Fibroblast of villous mesenchyme (primary cell): Measurements from ENCODE around the gene TBCE. TPM values are rescaled to one million over a fixed set of nuclear protein-coding genes. Genes with fewer than 3 reads are reported as not detected.
"Not testable (repeated sequence)": the region's sequence is repeated elsewhere in the genome, so short reads cannot be mapped to it uniquely, and the experiment has no call there.

Source experiments
- DNase-seq: peaks from one replicate; pipeline ENCODE4 v3.0.0-alpha.2; 2010; ENCODE audit warnings: low read depth
- H3K4me3 ChIP-seq: 2 replicates; pipeline ENCODE4 v1.5.1; 2011; ENCODE audit warnings: low read depth, mild to moderate bottlenecking, low read length
- total RNA-seq: library from RNA; depleted of rRNA; stranded (reverse); fragments of >200 nt; gene quantifications from 2 replicates; pipeline ENCODE4 v1.2.3, GENCODE V29; 2012
- TF ChIP-seq, protein P1 (sequence below): IDR thresholded peaks from 2 replicates; pipeline ENCODE4 v1.5.1; 2012; ENCODE audit warnings: low read depth, mild to moderate bottlenecking, low read length; ENCODE audit not compliant: insufficient read depth

TBCE gene
- total RNA-seq, 1 donor: 28.5 TPM

DNA sequence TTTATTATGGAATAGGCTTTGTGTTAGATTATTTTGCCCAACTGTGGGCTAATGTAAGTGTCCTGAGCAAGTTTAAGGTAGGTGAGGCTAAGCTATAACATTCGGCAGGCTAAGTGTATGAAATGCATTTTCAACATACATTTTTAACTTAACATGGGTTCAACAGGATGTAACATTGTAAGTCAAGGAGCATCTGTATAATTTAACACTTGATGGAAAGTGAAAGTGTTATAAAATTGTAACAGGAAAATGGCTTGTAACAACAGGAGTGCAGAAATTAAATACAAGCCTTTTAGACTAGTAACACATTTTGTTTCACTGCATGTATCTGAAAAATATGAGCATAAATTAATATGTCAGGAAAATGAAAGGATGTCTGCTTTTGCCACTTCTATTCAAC is 94.7 kb downstream of the TBCE start:
- TF ChIP-seq, protein P1, sequence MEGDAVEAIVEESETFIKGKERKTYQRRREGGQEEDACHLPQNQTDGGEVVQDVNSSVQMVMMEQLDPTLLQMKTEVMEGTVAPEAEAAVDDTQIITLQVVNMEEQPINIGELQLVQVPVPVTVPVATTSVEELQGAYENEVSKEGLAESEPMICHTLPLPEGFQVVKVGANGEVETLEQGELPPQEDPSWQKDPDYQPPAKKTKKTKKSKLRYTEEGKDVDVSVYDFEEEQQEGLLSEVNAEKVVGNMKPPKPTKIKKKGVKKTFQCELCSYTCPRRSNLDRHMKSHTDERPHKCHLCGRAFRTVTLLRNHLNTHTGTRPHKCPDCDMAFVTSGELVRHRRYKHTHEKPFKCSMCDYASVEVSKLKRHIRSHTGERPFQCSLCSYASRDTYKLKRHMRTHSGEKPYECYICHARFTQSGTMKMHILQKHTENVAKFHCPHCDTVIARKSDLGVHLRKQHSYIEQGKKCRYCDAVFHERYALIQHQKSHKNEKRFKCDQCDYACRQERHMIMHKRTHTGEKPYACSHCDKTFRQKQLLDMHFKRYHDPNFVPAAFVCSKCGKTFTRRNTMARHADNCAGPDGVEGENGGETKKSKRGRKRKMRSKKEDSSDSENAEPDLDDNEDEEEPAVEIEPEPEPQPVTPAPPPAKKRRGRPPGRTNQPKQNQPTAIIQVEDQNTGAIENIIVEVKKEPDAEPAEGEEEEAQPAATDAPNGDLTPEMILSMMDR: no peak
- DNase-seq: no peak

DNA sequence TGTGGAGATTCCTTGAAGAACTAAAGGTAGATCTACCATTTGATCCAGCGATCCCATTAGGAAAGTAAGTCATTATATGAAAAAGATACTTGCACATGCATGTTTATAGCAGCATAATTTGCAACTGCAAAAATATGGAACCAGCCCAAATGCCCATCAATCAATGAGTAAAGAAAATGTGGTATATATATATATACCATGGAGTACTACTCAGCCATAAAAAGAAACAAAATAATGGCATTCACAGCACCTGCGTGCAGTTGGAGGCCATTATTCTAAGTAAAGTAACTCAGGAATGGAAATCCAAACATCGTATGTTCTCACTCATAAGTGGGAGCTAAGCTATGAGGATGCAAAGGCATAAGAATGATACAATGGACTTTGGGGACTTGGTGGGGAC is 95.6 kb downstream of the TBCE start:
- DNase-seq, H3K4me3 ChIP-seq: not testable (repeated sequence)

More for the DNA sequence above, 94.7 kb downstream of the TBCE start:
- no peak overlapping the region for H3K4me3 ChIP-seq

DNA sequence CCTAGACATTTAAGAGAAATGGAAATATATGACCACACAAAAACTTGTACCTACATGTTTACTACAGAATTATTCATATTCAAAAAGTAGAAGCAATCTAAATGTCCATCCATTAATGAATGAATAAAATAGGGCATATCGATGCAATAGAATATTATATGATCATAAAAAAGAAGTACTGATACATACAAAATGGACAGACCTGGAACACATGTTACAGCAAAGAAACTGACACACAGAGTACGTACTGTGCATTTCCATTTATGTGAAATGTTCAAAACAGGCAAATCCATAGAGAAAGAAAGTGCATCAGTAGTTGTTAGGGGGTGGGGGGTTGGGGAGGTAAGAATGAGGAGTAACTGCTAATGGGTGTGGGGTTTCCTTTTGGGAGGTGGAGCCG is 97.8 kb downstream of the TBCE start:
- TF ChIP-seq, protein P1: no peak
- no peak overlapping the region for H3K4me3 ChIP-seq
- DNase-seq: no peak

DNA sequence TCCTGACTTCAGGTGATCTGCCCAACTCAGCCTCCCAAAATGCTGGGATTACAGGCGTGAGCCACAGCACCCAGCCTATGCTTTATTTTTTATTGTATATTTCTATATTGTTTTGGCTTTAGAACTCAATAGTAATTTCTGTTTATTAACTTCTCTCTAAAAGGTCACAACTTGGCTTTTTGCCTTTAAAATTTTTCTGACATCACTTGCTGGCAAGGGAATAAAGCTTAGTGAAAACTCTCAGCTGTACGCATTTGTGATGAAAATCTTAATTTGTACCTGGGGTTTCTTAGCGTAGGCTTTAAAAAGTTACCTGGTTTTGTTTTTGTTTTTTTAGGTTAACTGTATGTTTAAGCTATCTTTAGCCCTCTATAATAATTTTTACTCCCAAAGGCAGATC is 100.8 kb downstream of the TBCE start:
- H3K4me3 ChIP-seq: no peak overlapping the region
- TF ChIP-seq, protein P1: no peak
- DNase-seq: peak; percentile 11

DNA sequence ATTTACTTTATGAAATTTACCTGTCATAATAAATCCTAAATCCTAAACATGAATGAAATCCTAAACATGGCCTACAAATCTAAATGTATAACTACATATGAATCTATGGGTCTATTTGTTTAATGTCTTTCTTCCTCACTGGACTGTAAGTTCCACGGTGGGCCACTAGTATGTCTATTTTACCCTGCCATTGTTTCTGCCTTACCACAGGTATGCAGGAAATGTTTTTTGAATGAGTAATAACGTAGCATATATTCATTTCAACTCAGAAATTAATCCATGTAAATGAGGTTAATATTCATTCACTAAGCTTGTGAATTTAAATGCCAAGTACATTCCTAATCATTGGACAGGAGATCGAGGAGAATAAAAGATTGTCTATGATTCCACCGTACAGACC is 101.7 kb downstream of the TBCE start:
- TF ChIP-seq, protein P1: no peak
- peak; percentile 9 for DNase-seq
- H3K4me3 ChIP-seq: no peak overlapping the region

DNA sequence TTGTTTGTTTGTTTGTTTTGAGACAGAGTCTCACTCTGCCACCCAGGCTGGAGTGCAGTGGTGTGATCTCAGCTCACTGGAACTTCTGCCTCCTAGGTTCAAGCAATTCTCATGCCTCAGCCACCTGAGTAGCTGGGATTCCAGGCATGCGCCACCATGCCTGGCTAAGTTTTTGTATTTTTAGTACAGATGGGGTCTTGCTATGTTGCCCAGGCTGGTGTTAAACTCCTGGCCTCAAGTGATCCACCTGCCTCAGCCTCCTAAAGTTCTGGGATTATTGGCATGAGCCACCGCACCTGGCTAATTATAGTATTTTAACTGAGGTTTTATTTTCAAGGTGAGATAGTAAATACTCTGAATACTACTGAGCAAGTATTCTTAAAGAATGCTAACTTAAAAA is 102.7 kb downstream of the TBCE start:
- DNase-seq, H3K4me3 ChIP-seq: not testable (repeated sequence)

DNA sequence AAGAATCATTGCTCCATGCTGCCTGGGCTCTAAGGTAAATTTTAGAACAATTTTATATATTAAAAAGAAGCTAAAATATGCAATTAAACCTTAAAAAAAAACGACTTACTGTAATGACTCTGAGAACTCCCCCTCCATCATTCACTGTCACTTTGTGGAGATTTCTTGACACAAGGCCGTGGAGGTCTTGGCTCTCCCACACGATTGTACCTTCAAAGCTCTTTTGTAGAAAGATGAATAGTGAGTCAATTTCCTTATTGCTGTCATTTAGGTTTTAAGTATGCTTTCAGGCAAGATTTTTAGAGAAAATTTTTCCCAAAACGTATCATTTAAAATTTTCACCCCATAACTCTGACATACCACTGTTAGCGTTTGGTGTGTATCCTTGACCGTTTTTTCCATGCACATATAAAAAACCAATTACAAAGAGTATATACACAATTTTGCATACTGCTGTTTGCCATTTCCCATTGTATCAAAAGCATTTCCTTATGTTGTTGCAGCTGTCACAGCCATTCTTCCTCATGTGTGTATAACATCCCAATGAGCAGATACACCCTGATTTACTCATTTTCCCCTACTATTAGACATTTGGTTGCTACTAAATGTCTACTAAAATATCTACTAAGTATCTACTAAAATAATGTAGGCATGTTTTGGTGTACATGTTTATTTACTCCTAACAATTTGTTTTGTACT is 103.7 kb downstream of the TBCE start:
- TF ChIP-seq, protein P1: no peak
- DNase-seq: no peak
- no peak overlapping the region for H3K4me3 ChIP-seq

DNA sequence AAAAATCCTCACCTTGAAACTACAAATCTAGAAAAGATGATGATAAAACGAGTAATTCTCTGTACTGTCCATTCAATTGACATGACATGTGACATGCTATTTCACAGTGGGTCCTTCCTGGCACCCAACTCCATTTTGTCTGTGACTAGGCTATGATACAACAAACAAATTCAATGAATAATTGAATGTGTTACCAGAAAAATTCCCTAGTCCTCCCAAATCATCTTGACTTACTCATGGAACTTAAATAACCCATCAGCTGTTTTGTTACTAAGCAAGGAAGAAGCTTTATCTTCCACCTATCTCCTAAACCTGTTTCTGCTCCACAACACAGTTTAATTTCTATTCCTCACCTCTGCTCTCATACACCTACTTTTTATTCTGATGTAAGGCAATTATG is 106.6 kb downstream of the TBCE start:
- H3K4me3 ChIP-seq: no peak overlapping the region
- no peak for DNase-seq
- TF ChIP-seq, protein P1: no peak
